NCI-H2196 treated with DMSO at 0.1 percent for 48 hours (cell line): ENCODE measurements around the gene GRID1.
"Not testable (repeated sequence)": the region's sequence is repeated elsewhere in the genome, so short reads cannot be mapped to it uniquely, and the experiment has no call there.

Experiments used
- DNase-seq: peaks from one replicate; lab custom pipeline; 2025; ENCODE audit not compliant: unreplicated experiment; lab: John Stamatoyannopoulos, UW

The GRID1 gene

DNA sequence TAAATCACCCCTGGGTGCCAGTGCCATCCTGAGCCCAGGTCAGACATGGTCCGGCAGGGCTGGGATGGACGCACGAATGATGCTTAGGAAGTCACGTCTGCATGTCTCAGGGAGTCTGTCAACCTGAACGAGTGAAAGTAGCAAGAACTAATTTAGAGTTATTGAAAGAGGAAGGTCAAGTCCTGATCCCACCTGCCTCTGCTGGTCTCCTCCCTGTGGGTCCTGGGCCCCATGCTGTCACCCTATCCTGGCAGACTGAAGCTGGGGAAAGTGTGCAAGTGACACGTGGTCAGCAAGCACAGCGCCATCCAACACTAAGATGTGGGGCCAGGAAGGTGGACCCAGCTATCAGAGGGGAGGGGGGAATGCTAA, 26.1 kb upstream of the GRID1 start:
- no peak for DNase-seq

DNA sequence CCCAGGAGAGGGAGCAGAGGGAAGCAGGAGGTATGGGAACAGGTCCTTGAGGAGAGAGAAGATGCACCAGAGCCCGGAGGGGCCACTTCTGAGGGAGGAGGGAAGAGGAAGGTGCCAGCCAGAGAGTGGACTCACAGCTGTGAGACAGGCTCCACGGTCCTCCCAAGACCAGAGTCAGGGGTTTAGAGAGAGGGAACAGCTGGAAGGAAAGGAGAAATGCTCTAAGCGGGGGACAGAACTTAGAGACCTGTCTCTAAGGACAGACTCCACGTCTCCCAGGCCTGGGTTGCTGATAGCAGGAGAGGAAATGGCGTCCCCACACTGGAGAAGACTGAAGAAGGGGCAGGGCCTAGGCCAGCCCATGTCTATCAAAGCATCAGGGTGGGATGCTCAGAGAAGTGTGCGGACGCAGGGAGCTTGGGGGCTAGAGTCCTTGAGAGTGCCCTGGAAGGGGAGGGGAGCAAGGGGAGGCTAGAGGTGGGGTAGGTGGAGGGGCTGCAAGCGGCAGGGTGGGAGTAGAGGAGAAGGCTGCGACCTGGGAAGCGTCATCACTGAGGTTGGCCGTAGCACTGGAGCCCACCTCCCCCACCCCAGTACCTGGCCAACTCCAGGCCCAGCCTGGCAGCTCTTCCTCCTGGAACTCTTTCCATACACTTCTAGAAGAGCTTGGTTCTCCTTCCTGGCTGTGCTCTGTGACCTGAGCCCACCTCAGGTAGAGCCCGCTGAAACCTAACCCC, 25.6 kb upstream of the GRID1 start:
- no peak for DNase-seq

DNA sequence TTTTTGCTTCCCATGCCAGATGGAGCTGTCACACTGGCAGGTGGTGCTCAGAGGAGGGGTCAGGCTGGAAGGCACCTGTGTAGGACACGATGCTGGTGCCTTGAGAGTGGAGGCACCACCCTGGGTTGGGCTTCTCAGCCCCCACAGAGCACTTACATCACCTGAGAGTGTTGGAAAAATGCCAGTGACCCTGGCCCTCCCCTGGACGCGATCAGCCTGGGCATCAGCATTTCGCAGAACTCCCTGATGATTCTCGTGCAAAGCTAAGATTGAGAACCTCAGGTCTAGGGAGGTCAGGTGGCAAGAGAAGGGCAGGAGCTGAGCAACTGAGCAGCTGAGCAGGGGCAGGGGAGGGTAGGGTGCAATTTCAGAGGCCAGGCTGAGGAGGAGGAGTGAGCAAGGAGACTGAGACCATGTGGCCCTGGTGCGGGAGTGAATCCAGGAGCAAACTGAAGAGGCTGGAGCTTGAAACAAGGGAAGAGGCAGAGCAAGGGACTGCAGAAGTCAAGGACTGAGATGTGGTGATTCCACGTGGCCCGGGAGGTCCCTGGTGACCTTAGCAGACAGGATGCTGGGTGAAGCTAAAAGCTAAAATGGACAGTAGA, 24.7 kb upstream of the GRID1 start:
- no peak for DNase-seq

DNA sequence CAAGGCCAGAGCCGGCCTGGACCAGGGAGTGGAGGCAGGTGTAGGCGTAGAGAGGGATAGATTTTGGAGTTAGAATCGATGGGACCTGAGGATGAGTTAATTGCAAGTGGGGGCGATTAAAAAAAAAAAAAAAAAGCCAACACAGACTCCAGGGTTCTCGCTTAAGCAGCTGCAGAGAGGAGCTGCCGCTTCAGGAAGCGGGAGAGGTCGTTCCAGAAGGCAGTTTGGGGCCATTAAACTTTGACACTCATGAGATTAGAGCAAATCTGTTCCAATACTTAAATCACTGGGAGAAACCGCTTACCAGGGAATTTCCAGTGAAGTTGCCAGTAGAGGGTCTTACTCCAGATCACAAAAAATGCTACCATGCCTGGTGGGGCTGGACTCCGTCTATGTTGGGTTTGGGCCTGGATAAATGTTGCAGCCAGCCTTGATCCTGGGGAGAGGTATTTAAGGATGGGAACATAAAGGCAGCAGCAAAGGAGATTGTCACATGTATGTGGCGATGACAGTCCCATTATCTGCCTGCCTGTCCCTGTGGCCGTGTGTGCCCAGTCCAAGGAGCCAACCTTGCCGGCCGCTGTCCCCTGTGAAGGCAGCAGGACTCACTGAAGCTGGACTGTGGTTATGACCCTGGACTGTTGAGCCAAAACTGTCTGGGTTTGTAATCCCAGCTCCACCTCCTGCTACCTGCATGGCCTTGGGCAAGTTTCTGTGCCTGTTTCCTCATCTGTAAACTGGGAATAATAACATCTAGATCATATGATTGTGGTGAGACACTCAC, 23.9 kb upstream of the GRID1 start:
- no peak for DNase-seq

DNA sequence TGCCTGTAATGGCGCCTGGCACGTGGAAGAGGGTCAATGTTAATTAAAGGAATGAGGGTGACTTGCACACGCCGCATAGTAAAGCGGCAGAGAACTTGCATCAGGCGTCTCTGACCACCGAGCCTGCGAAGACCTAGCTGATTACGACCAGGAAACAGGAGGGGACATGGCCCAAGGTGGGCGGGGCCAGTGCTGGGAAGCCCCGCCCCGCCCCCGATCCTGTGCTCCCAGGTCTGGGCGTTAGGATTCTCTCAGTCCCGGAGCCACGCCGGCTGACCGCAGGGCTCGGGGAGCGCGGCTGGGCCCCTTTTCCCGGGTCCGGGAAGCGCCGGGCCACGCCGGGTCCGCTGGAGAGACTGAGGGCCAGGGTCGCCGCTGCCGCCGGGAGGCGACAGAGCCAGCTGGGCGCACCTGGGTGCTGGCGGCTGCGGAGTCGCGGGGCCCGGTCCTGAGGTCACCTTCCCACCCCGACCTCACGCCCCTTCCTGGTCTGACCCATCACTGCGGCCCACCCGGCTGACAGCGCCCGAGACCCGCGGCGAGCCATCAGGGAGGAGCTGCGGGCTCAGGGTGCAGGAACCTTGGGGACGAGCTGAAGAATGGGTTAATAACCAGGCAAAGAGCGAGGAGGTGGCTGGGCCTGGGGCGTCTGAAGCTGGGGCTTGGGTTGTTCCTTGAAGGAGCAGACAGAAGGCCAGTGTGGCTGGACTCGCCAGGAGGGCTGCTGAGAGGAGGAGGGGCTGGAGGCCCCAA, 23.0 kb upstream of the GRID1 start:
- no peak for DNase-seq

DNA sequence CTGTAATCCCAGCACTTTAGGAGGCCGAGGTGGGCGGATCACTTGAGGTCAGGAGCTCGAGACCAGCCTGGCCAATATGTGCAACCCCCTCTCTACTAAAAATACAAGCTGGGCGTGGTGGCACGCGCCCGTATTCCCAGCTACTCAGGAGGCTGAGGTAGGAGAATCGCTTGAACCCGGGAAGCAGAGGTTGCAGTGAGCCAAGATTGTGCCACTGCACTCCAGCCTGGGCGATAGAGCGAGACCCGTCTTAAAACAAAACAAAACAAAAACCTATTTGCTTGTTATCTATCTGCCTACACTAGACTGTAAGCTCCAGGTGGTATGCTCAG, 22.5 kb upstream of the GRID1 start:
- not testable (repeated sequence) for DNase-seq

DNA sequence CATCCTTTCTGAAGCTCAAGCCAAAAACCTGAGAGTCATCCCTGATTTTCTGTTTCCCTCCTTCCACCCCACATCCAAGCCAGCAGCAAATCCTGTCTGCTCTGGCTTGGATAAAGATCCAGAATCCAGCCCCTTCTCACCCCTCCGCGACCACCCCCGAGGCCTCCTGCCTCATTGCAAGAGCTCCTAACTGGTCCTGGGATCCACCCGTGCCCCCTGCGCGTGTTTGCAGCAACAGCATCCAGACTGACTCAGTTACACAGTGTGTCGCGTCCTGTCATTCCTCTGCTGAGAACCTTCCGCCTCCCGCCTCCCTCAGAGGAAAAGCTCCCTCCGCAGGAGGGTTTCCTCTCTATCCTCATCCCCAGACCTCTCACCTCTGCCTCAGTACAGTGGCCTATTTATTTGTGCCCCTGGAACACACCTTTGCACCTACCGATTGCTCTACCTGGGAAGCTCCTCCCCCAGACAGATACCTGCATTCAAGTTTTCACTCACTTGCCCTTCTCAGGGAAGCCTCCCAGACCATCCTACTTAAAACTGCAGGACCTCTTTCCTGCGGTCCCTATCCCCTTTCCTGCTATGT, 21.6 kb upstream of the GRID1 start:
- DNase-seq, result no peak

DNA sequence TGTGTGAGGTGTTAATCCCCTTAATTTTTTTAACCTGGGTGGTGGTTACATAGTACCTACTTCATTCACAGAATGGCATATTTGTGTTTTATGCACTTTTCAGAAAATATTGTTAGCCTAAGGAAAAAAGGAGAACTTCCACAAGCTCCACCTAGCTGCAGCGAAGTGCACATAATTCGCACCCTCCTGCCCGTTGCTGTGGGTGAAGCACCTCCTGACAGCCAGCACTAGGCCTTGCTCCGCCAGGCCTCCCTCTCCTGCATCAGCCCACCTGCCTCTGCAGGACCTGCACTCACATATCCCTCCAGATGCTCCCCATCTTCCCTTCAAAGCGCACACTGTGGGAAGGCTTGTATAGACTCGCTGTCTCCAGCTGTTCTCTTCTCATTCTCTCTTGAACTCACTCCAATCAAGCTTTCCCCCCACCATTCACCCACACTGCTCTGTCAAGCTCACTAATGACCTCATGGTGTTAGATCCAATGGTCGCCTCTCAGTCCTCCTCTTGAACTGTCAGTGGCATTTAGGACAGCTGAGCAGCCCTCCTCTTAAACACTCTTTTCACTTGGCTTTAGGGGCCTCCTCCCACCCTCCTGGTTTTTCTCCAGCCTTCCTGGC, 20.7 kb upstream of the GRID1 start:
- no peak for DNase-seq

DNA sequence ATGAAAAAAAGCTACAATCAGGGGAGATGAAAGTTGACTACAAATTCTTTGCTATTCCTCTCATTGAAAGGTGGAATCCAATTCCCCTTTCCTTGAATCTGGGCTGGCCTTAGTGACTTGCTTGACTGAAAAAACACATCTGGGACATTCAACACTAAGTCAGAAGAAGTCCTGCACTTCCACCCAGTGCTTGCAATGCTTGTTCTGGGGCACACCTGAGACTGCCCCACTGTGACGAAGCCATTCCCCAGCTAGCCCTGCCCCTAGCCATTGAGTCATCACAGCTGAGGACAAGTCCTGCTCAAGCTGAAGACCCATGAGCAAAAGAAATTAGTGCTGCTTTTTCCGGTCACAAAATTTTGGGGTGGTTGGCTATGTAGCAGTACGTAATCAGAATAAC, 19.2 kb upstream of the GRID1 start:
- no peak for DNase-seq

DNA sequence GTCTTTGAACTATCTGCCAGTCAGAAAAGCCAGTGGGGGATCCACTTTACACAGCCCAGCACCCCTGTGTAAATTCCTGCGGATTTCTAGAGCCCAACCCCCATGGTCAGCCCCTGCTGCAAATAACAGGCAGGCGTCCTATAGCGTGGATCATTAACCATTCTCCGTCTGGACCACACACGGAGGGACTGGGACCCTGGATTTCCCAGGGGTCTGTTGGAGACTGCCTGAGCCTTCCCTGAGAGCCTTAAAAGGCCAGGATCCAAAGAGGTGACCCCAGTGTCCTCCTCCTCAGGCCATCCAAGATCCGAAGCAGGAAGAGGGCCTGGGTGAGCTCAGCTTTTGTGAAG, 11.2 kb upstream of the GRID1 start:
- no peak for DNase-seq

DNA sequence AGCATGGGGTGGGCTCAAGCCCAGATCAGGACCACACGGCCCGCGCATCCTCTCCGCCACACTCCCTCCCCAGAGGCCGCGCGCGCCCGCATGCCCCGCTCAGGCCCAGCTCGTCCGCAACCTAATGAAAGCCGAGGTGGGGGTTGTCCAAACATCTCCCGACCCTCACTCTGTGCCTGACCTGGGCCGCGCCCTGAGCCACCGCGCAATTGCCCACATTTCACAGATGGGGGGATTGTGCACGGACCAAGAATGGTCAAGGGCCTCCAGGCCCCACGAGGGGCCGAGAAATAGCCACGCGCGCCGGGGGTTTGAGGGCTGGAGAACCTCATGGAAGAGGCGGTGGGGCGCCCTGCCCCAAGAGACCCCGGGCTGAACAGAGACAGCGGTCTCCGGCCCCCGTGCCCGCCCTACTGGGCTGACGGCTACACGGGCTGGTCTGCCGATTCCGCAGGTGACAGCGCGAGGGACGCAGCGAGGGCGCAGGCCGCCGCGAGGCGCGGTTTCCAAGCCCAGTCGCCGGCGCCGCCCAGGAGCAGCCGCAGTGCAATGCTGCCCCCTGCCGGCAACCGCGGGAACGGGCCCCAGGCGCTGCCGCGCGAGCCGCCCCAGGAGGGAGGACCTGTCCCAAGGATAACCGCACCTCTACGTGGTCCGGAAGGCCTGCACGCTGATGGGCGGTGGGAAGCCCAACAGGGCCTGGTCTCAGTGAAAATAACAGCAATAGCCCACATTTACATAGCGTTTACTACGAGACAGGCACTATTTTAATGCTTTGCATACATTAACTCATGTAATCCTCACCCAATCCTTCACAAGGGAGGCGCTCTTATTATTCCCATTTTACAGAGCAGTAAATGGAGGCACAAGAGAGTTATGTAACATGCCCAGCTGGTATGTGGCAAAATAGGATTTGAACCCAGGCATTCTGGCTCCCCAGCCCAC, 10.5 kb upstream of the GRID1 start:
- DNase-seq, result no peak

DNA sequence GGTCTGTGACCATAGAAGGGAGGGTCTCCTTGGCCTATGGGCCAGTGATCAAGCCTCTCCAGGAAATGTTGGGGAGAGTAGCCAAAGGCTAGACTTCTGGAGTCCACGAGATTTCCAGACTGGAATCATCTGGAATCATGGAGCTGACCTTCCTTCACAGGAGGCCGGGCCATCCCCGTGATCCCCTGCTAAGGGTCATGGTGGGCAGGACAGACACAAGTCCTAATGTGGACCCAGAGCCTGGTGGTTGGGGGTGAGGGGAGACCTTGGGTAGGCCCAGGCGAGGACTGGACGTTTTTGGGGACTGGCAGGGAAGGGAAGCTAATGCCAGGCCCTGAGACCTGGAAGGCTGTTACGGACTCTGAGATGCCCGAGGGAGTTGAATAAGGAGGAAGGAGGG, 9.8 kb upstream of the GRID1 start:
- no peak for DNase-seq

DNA sequence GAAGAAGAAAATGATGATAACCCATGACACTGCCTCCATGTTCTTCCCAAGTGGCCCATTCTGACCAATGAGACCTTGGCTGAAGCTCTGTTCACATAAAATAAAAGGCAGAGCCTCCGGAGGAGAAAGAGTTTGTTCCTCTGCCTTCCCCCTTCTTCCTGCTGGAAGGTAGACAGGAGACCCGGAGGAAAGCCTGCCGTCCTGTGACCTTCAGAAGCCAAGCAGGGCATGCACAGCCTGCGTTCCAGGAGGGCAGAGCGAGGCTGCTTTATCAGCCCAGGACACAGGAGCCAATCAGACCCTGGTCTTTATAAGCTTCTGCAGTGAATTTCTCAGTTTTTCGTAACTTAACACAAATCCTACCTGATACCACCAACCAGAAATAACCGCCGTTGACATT, 8.6 kb upstream of the GRID1 start:
- no peak for DNase-seq

DNA sequence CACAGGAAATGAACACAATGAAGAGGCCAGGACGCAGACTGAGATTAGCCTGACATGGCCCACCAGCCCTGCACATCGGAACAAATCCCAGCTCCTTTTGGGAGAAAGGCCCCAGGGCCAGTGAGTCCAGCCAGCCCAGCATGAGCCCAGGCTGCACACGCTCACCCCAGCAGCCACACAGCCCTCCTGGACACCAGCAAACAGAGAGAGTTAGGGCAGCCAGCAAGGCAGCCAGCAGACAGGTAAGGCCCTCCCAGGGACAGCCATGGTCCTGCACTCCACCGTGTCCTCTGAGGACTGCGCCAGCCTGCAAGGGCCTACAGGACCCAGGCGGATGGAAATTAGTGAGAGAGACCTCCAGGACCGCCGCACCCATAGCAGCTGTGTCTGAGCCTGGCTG, 8.1 kb upstream of the GRID1 start:
- no peak for DNase-seq

DNA sequence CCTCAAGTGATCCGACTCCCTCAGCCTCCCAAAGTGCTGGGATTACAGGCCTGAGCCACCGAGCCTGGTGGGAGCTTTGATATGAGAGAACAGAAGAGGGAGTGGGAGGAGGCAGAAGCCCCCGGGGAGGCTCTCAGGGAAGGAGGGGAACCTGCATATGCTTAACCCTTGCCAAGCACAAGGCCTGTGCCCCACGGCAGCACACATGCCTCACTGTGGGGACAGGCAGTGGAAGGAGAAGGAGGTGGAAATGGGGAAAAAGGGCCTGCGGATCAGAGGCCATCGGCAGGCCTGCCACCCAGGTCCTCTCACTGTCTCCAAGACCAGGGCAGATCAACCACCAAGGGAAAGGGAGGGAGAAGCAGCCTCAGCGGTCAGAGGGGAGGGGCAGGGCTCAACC, 7.2 kb upstream of the GRID1 start:
- DNase-seq, result no peak

DNA sequence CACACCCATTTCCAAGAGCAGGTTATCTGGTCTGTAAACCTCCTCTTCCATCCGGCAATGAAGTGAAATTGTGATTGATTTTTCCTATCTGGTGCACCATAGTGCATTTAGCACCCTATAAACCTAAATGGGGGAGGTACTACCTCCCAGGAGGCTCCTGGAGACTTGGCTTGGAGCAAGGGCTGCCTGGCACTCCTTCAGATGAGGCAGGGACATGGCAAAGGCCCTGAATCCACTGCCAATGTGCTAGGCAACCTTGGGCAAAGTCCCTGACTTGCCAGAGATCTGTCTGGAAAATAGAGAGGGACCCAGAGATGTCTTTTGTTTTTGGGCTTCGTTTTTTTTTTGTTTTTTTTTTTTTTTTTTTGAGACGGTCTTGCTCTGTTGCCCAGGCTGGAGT, 6.7 kb upstream of the GRID1 start:
- DNase-seq, result no peak

DNA sequence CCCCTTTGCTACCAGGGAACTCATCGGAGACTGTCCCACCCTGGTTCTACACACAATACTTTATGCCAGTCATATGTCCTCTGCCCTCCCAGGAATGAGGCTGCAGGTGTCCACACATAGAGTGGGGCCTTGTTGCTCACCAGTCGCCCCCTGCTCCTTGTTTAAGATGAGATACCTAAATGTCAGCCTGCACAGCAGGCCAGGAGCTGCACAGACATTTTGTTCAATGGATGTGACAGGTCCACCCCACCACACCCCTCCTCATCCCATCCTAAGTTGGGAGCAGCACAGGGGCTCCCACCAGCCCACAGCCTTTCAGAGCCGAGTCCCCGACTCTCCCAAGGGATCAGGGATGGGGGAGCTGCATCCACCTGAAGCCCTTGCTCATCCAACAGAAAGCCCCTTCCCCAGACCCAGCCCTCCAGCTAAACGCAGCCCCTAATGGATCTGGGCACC, 6.2 kb upstream of the GRID1 start:
- no peak for DNase-seq

DNA sequence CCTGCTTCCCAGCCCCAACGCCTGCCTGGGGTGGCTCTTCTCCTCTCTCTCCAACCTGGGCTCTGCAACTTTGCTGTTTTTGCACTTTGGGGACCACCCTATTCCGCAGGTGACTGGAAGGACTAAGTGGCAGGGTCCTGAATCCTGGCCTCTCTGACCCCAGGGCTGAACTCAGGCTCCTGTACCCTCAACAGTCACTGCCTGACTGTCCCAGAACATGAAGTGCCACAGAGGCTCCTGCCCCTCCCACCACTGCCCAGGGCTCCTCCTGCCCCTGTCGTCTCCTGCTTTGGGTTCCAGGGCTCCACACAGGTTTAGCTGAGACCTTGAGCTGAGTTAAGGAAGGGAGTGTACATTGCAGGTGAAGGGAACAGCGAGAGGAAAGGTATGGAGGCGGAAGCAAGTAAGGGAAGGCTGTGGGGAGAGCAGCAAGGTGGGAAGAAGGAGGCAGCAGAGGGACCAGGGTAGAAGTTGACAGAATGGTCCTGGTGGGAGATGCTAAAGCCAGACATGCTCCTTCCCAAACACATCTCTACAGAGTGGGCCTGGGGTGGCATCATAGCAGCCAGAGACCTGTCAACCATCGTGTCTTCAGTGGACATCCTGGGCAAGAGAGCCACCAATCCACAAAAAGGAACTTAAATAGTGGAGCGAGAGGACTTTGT, 5.7 kb upstream of the GRID1 start:
- no peak for DNase-seq

DNA sequence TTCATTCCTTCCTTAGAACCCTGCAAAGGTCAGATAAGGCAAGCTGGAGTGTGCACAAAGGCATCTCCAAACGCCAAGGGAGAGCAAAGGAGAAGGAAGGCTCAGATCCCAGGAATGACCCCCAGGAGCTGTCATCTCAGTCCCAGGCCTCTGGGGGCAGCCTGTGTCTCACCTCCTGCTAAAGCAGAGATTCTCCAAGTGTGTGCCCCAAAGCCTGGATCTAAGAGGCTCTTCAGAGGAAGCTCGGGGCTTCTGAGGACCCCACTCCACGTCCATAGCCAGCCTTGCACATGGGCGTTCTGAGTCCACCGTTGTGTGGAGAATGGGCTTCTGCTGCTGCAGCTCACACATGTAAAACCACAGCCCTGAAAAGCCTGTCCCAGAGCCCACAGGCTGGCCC, 5.1 kb upstream of the GRID1 start:
- DNase-seq, result no peak
